H1 (cell line): ENCODE results near the gene ARTN. TPM values are rescaled to one million over a fixed set of nuclear protein-coding genes. Genes with fewer than 3 reads are reported as not detected.

Experiments
- POLR2A ChIP-seq, 2 experiments: IDR thresholded peaks; 1 replicate in 1 of 2; 2 replicates in 1 of 2; pipeline ENCODE4 v1.6.1; 2011; ENCODE audit warnings: low read depth in 2 of 2, low read length in 2 of 2, mild to moderate bottlenecking in 2 of 2; ENCODE audit errors: control extremely low read depth in 1 of 2
- polyA plus RNA-seq, 7 experiments: library from polyadenylated mRNA; depleted of rRNA in 3 of 7; stranded (reverse) in 5 of 7; unstranded in 2 of 7; fragments of >200 nt in 5 of 7; fragments of 200-250 nt in 2 of 7; gene quantifications; 1 replicate in 5 of 7; 2 replicates in 1 of 7; 4 replicates in 1 of 7; pipeline versions ENCODE4 v1.2.1 to v1.2.3, GENCODE V29; 2011 to 2013; ENCODE audit warnings: missing spikeins in 2 of 7, mixed read lengths in 2 of 7
- total RNA-seq: library from RNA; stranded (reverse); fragmentation: NEBNext Ultra II Directional; extraction: Animal tissue kit (Norgen Biotek cat#: 25700); gene quantifications from 2 replicates; pipeline ENCODE4 v1.2.1, GENCODE V29; 2021

ARTN gene
- total and polyA plus RNA-seq, 2 of the 8 experiments (the other 6 are each of a cell fraction or from before 2014, with no cell fraction given) = 13.5 to 22.7 TPM

DNA sequence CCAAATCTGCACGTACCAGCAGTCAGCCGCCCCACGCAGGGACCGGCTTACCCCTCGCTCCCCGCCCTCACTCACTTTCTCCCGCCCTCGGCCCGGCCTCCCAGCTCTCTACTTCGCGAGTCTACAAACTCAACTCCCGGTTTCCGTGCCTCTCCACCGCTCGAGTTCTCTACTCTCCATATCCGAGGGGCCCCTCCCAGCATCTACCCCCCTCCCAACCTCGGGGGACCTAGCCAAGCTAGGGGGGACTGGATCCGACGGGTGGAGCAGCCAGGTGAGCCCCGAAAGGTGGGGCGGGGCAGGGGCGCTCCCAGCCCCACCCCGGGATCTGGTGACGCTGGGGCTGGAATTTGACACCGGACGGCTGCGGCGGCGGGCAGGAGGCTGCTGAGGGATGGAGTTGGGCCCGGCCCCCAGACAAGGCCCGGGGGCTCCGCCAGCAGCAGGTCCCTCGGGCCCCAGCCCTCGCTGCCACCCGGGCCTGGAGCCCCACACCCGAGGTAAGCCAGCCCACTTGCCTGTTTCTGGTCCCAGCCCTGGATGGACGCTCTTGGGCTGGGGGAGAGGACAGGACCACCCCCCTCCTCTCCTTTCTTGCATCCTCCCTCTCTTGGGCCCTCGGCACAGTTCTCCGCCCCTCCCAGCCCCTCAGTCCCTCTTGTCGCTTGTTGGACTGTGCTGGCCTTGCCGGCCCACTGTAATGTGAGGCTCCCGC lies at the start of gene ARTN (continued):
- TF ChIP-seq POLR2A (IDR thresholded peaks at IDR 0.05; ENCODE audit: control extremely low read depth in 1 of 2, low read depth in 2 of 2, low read length in 2 of 2) = peak in 1 of 2 experiments; percentile 33; a peak in 1 of 3 replicates
